Kidney epithelial cell (primary cell): ENCODE data around the gene GABRR2. TPM values are rescaled to one million over a fixed set of nuclear protein-coding genes. Genes with fewer than 3 reads are reported as not detected.

Experiments
- DNase-seq: peaks from one replicate; pipeline ENCODE4 v3.0.0-alpha.2; 2010; ENCODE audit warnings: low read depth
- H3K27me3 ChIP-seq: 2 replicates; pipeline ENCODE4 v1.6.0; 2011; ENCODE audit warnings: low read length; ENCODE audit not compliant: control insufficient read depth, insufficient read depth
- H3K36me3 ChIP-seq: 2 replicates; pipeline ENCODE4 v1.5.1; 2011; ENCODE audit warnings: low read length; ENCODE audit not compliant: control insufficient read depth, insufficient read depth
- H3K4me3 ChIP-seq: 2 replicates; pipeline ENCODE4 v1.5.1; 2011; ENCODE audit warnings: low read depth, mild to moderate bottlenecking, control low read depth, low read length
- CTCF ChIP-seq: IDR thresholded peaks from 2 replicates; pipeline ENCODE4 v1.5.1; 2011; ENCODE audit warnings: mild to moderate bottlenecking, moderate library complexity, low read length, control low read depth, inconsistent platforms; ENCODE audit not compliant: insufficient read depth, poor library complexity, severe bottlenecking
- total RNA-seq: library from RNA; depleted of rRNA; stranded (reverse); fragments of >200 nt; gene quantifications from 2 replicates; pipeline ENCODE4 v1.2.3, GENCODE V29; 2015

The GABRR2 gene
- total RNA-seq, 1 donor from 2014 or later: not detected

DNA sequence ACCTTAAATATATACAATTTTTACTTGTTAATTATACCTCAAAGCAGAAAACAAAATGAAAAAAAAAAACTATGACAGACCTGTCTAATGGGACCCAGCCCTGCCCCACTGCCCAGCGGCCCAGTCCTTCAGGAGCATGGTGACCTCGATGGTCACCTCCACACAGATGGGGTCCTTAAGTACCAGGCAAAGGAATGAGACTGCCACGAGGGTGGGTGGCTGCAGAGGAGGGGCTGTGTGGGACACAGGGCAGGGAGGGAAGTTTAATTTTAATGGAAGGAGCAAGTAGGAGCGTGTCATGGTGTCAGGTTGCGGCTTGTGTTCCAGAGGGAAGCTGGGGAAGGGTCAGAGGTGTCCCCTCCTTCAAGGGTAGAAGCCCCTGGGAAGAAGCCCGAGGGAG is 28.6 kb downstream of the GABRR2 start:
- Histone ChIP-seq H3K4me3 (no peak overlapping the region), H3K27me3 (no peaks in the 10 kb centered on the region), H3K36me3 (no peaks in the 10 kb centered on the region)
- TF ChIP-seq CTCF: no peak
- no peak for DNase-seq

DNA sequence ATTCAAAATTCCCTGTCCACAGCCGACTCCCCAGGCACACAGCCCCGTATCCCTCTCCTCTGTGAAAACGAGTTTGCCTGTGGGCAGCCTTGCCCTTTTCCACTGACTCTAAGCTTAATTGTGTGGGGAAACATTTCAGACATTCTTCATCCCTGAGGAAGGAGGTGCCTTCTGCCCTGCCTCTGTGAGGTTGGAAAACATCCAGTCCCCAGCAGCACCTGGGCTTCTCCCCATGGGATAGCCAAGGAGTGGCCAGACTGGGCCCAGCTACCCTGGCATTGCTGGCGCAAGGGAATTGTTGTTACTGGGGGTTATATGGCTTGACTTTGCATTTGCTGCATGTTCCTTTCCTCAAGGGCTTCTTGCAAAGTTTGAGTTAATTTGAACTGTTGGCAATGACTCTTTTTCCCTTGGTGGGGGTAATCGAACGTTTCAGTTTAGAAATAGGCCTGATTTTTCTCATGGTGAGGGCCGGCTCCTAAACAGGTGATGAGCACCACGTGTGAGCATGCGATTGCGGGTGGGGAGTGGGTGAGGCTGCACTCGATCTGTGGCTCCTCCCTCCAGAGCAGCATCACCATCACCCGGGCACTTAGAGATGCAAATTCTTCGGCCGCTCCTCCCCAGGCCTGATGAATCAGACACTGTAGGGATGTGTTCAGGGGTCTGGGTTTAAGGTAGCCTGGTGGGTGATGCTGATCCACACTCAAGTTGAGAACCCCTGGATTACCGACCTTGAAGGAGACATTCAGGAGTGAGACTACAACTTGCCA is 29.9 kb downstream of the GABRR2 start:
- no peak for DNase-seq
- Histone ChIP-seq H3K27me3 (no peaks in the 10 kb centered on the region), H3K36me3 (no peaks in the 10 kb centered on the region), H3K4me3 (no peak overlapping the region)
- no peak for TF ChIP-seq CTCF

- Histone ChIP-seq H3K4me3 (no peak overlapping the region), H3K36me3 (no peaks in the 10 kb centered on the region), H3K27me3 (peaks cover under 1% of the 10 kb centered on the region)
- DNase-seq: no peak
- TF ChIP-seq CTCF: no peak
Measured at GRCh38 chr6:89284081-89284480, 31.0 kb downstream of the GABRR2 start.

DNA sequence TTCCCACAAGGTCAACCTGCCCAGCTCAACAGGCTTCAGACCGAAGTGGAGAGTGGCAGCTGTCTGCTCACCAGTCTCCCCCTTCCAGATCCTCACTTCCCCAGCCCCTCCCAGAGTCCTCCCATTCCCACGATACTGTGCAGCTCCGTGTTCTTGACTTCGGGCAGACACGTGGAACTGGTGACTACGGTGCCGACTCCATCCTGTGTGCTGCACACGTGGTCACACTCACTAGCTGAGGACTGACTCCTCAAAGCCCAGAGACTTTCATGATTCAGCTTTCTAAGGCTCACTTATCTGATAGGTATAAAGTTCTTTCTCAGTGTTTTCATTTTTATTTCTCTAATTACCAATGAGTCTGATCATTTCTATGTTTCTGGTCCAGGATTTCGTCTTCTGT is 32.4 kb downstream of the GABRR2 start:
- no peak for TF ChIP-seq CTCF
- H3K36me3 ChIP-seq: no peaks in the 10 kb centered on the region
- no peak overlapping the region for H3K4me3 ChIP-seq
- peaks cover 2% of the 10 kb centered on the region for H3K27me3 ChIP-seq
- DNase-seq: no peak

DNA sequence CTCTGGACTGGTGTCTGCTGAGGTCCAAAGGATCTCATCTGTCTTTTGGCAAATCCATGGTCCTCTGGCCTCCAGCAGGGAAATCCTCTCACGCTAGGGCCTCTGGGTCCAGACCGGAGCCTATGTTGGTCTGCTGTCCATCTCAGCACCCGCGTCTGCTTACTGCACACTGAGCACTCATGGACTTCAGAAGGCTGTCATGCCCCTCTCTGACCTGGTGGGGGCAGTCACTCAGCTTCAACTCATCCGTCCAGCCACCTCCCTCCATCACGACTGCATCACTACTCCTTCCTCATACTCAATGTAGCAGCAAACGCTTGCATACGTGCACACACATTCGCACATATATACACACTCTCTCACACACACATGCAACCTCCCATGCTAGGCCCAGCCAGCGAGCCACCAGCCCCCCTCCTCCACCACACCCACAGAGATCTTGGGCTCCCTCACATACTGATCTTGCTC is 33.3 kb downstream of the GABRR2 start:
- H3K4me3 ChIP-seq: no peak overlapping the region
- no peak for DNase-seq
- H3K27me3 ChIP-seq: peaks cover 2% of the 10 kb centered on the region
- peak; percentile 45 for TF ChIP-seq CTCF
- no peaks in the 10 kb centered on the region for H3K36me3 ChIP-seq

- Histone ChIP-seq H3K4me3 (no peak overlapping the region), H3K36me3 (no peaks in the 10 kb centered on the region)
Measured at GRCh38 chr6:89278956-89279355, 36.1 kb downstream of the GABRR2 start.

More at GRCh38 chr6:89278956-89279355, 36.1 kb downstream of the GABRR2 start:
- no peak for DNase-seq
- no peak for TF ChIP-seq CTCF
- H3K27me3 ChIP-seq: peaks cover 2% of the 10 kb centered on the region
